ENCODE data around the gene GHRHR. TPM values are rescaled to one million over a fixed set of nuclear protein-coding genes. Genes with fewer than 3 reads are reported as not detected.

GHRHR gene
- total and polyA plus RNA-seq, 2 of the 4 experiments (the other 2 are of a cell fraction): not detected

GRCh38 chr7:30931929-30932540 is 31.7 kb upstream of the GHRHR start:
- Histone ChIP-seq H2BK120ac (ENCODE audit: low read depth, low read length) (no peak overlapping the region), H3K4ac (ENCODE audit: low read depth, low read length) (no peak overlapping the region), H3K27me3 (ENCODE audit: control insufficient read depth, insufficient read depth, low read length) (peaks cover 19% of the 10 kb centered on the region), H4K91ac (ENCODE audit: insufficient read depth, low read depth, low read length) (no peak overlapping the region), H3K9ac (ENCODE audit: low read depth, low read length) (no peak overlapping the region), H2BK5ac (ENCODE audit: low read depth, low read length, poor library complexity, severe bottlenecking) (no peak overlapping the region), H3K79me1 (ENCODE audit: low read depth in 1 of 2, low read length in 2 of 2) (no peaks in the 10 kb centered on the region), H2AK5ac (ENCODE audit: low read depth, low read length) (no peak overlapping the region), H3K9me3 (ENCODE audit: control insufficient read depth, insufficient read depth, low read length) (peaks cover 3% of the 10 kb centered on the region), H3K18ac (ENCODE audit: low read depth, low read length) (no peak overlapping the region), H2BK15ac (ENCODE audit: low read depth, low read length) (no peak overlapping the region), H3K23ac (ENCODE audit: low read depth, low read length) (no peak overlapping the region), H3K36me3 (ENCODE audit: control insufficient read depth, insufficient read depth, low read length) (no peaks in the 10 kb centered on the region), H2AK9ac (replicated peaks; ENCODE audit: low read depth, low read length, poor library complexity) (no peak overlapping the region), H2BK20ac (ENCODE audit: low read depth, low read length) (no peak overlapping the region), H3K9me1 (ENCODE audit: insufficient read depth, low read length) (no peaks in the 10 kb centered on the region), H3K14ac (replicated peaks; ENCODE audit: low read depth, low read length) (no peak overlapping the region), H4K20me1 (ENCODE audit: insufficient read depth, low read length) (no peaks in the 10 kb centered on the region), H3K4me3 (ENCODE audit: insufficient read depth, low read depth, low read length) (no peak overlapping the region), H3K56ac (ENCODE audit: extremely low read depth, insufficient read depth, low read length) (no peak overlapping the region), H3K27ac (ENCODE audit: insufficient read depth, low read length) (no peak overlapping the region), H4K5ac (ENCODE audit: low read depth, low read length) (no peak overlapping the region), H4K8ac (ENCODE audit: low read depth in 2 of 2, low read length in 2 of 2) (no peak overlapping the region), H3K4me2 (ENCODE audit: low read depth, low read length) (no peak overlapping the region), H3K4me1 (ENCODE audit: control insufficient read depth, insufficient read depth, low read length) (no peaks in the 10 kb centered on the region), H2AFZ (replicated peaks; ENCODE audit: low read length, poor library complexity) (peak overlapping the region; percentile 8)
- ChIA-PET CTCF (no interaction called here), POLR2A (ENCODE audit: unreplicated experiment) (no interaction called here)
- BruUV-seq (replicated peaks): no TSS peak
- TF ChIP-seq POLR2A (IDR thresholded peaks at IDR 0.05; ENCODE audit: low read depth, low read length) (no peak), ELK1 (IDR thresholded peaks at IDR 0.05; ENCODE audit: borderline replicate concordance, low read depth, low read length) (no peak), NFE2L2 (IDR thresholded peaks at IDR 0.05; ENCODE audit: low read depth, low read length) (no peak), RFX5 (IDR thresholded peaks at IDR 0.05; ENCODE audit: low read depth, low read length) (no peak), RAD21 (IDR thresholded peaks at IDR 0.05; ENCODE audit: low read length) (no peak), SMC3 (IDR thresholded peaks at IDR 0.05; ENCODE audit: low read depth, low read length) (no peak), CHD1 (IDR thresholded peaks at IDR 0.05; ENCODE audit: low read depth, low read length) (no peak), FOS (IDR thresholded peaks at IDR 0.05; ENCODE audit: low read depth, low read length) (no peak), MAZ (IDR thresholded peaks at IDR 0.05; ENCODE audit: borderline replicate concordance, low read depth, low read length) (no peak), MXI1 (IDR thresholded peaks at IDR 0.05; ENCODE audit: borderline replicate concordance, low read depth, low read length) (no peak), BHLHE40 (IDR thresholded peaks at IDR 0.05; ENCODE audit: low read depth, low read length) (no peak), CTCF (conservative IDR thresholded peaks at IDR 0.05; ENCODE audit: low read depth, low read length) (no peak), CEBPB (IDR thresholded peaks at IDR 0.05; ENCODE audit: low read depth, low read length) (no peak), MAFK (IDR thresholded peaks at IDR 0.05; ENCODE audit: low read depth, low read length) (no peak), RCOR1 (IDR thresholded peaks at IDR 0.05; ENCODE audit: insufficient replicate concordance, low read length) (no peak)
- TF ChIP-seq, protein P1, sequence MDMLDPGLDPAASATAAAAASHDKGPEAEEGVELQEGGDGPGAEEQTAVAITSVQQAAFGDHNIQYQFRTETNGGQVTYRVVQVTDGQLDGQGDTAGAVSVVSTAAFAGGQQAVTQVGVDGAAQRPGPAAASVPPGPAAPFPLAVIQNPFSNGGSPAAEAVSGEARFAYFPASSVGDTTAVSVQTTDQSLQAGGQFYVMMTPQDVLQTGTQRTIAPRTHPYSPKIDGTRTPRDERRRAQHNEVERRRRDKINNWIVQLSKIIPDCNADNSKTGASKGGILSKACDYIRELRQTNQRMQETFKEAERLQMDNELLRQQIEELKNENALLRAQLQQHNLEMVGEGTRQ (IDR thresholded peaks at IDR 0.05; ENCODE audit: low read depth, low read length): no peak
- in situ Hi-C loops (cut with MboI; ENCODE audit: low sequenced_read_pairs): no loop called here
- DNase-seq: no peak
- intact Hi-C loops (cut with micrococcal nuclease): no loop called here
- dilution Hi-C loops (cut with HindIII; ENCODE audit: low sequenced_read_pairs, unreplicated experiment): no loop called here
- WGBS, 2 experiments (ENCODE audit: extremely low coverage in 2 of 2, insufficient read length in 1 of 2): 85% methylated on average over 4 of the region's 9 CpGs; no CpG with 5 or more reads in 1 of the 2 experiments
- ATAC-seq (ENCODE audit: low read depth): no peak
